ENCODE measurements around the gene PORCN. TPM values are rescaled to one million over a fixed set of nuclear protein-coding genes. Genes with fewer than 3 reads are reported as not detected.

PORCN gene
- polyA plus RNA-seq, 1 donor (not counting 4 experiments of a cell fraction or from before 2014, with no cell fraction given): 52.2 TPM

DNA sequence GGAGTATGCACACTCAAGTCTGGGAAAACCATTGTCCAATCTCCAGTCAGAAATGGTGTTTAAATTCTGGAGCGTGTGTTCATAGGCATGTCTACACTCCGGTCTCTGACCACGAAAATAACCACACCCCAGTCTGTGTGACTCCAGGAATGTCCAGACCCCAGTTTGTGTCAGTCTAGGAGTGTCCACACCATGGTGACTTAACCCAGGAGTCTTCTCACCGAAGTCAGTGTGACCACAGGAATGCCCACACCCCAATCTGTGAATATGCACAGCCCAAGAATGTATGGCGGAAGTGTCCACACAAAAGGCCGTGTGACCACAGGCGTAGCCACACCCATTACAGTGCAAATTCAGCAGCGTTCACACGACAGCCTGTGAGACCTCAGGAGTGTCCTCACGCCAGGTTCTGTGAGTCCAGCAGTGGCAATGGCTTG lies 21.4 kb upstream of the PORCN start:
- Histone ChIP-seq H3K27me3 (ENCODE audit: control insufficient read depth, extremely low read depth, insufficient read depth, low read length) (no peaks in the 10 kb centered on the region), H2AFZ (ENCODE audit: control insufficient read depth, low read length) (no peak overlapping the region), H3K4me3 (ENCODE audit: control insufficient read depth in 2 of 3, extremely low read depth in 1 of 3, insufficient read depth in 2 of 3, low read depth in 1 of 3, low read length in 3 of 3) (no peak overlapping the region), H3K9ac (ENCODE audit: control insufficient read depth, extremely low read depth, insufficient read depth, low read length) (peak overlapping the region; percentile 35), H3K9me3 (ENCODE audit: control insufficient read depth, low read depth, low read length) (peaks cover 3% of the 10 kb centered on the region), H3K79me2 (ENCODE audit: control insufficient read depth, insufficient read depth, low read length) (no peaks in the 10 kb centered on the region), H3K27ac (ENCODE audit: control insufficient read depth, insufficient read depth, low read length) (peak overlapping the region; percentile 76), H4K20me1 (ENCODE audit: control insufficient read depth, extremely low read depth, insufficient read depth, low read length) (no peaks in the 10 kb centered on the region), H3K9me1 (ENCODE audit: control insufficient read depth, extremely low read depth, insufficient read depth, low read length) (no peaks in the 10 kb centered on the region), H3K36me3 (ENCODE audit: control insufficient read depth in 2 of 2, extremely low read depth in 1 of 2, insufficient read depth in 2 of 2, low read length in 2 of 2) (no peaks in the 10 kb centered on the region), H3K4me2 (ENCODE audit: control insufficient read depth, extremely low read depth, insufficient read depth, low read depth, low read length) (no peak overlapping the region), H3K4me1 (ENCODE audit: control insufficient read depth, extremely low read depth, insufficient read depth, low read length) (peaks cover 29% of the 10 kb centered on the region)
- FAIRE-seq: peak; percentile 73
- dilution Hi-C loops (cut with MboI; ENCODE audit: extremely low pct_ligation_motif_present, low sequenced_read_pairs): no loop called here
- DNase-seq (ENCODE audit: low read depth, low spot score): peak; percentile 96
- TF ChIP-seq CTCF (optimal IDR thresholded peaks at IDR 0.05 in 1 of 3, IDR thresholded peaks at IDR 0.05 in 1 of 3, conservative IDR thresholded peaks at IDR 0.05 in 1 of 3; ENCODE audit: extremely low read depth in 1 of 3, insufficient read depth in 2 of 3, low read length in 3 of 3) (no peak), EZH2 (IDR thresholded peaks at IDR 0.05; ENCODE audit: low read length) (no peak)

DNA sequence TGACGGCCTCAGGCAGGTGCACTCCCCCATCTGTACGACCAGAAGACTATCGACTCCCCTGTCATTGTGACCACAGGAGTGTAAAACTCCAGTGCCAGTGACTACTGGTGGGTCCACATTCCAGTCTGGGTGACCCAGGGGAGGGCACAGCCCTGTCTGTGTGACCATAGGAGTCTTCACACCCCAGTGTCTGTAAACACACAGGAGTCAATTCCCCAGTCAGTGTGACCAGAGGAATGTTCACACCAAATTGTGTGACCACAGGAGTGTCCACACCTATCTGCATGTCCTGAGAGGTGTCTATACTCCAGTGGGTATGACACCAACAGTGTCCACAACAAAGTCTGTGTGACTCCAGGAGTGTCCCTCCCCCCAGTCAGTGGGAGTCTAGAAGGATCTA lies 20.8 kb upstream of the PORCN start:
- H4K20me1 ChIP-seq (ENCODE audit: control insufficient read depth, extremely low read depth, insufficient read depth, low read length): no peaks in the 10 kb centered on the region
- peaks cover 36% of the 10 kb centered on the region for H3K4me1 ChIP-seq (ENCODE audit: control insufficient read depth, extremely low read depth, insufficient read depth, low read length)
- TF ChIP-seq EZH2 (IDR thresholded peaks at IDR 0.05; ENCODE audit: low read length) (no peak), CTCF (optimal IDR thresholded peaks at IDR 0.05 in 1 of 3, IDR thresholded peaks at IDR 0.05 in 1 of 3, conservative IDR thresholded peaks at IDR 0.05 in 1 of 3; ENCODE audit: extremely low read depth in 1 of 3, insufficient read depth in 2 of 3, low read length in 3 of 3) (no peak)
- no peaks in the 10 kb centered on the region for H3K9me1 ChIP-seq (ENCODE audit: control insufficient read depth, extremely low read depth, insufficient read depth, low read length)
- H3K27me3 ChIP-seq (ENCODE audit: control insufficient read depth, extremely low read depth, insufficient read depth, low read length): no peaks in the 10 kb centered on the region
- H2AFZ ChIP-seq (ENCODE audit: control insufficient read depth, low read length): no peak overlapping the region
- H3K4me2 ChIP-seq (ENCODE audit: control insufficient read depth, extremely low read depth, insufficient read depth, low read depth, low read length): no peak overlapping the region
- H3K36me3 ChIP-seq (ENCODE audit: control insufficient read depth in 2 of 2, extremely low read depth in 1 of 2, insufficient read depth in 2 of 2, low read length in 2 of 2): no peaks in the 10 kb centered on the region
- H3K79me2 ChIP-seq (ENCODE audit: control insufficient read depth, insufficient read depth, low read length): no peaks in the 10 kb centered on the region
- DNase-seq (ENCODE audit: low read depth, low spot score) (no peak), FAIRE-seq (no peak)
- dilution Hi-C loops (cut with MboI; ENCODE audit: extremely low pct_ligation_motif_present, low sequenced_read_pairs): no loop called here
- peaks cover 3% of the 10 kb centered on the region for H3K9me3 ChIP-seq (ENCODE audit: control insufficient read depth, low read depth, low read length)
- H3K27ac ChIP-seq (ENCODE audit: control insufficient read depth, insufficient read depth, low read length): peak overlapping the region; percentile 76
- H3K9ac ChIP-seq (ENCODE audit: control insufficient read depth, extremely low read depth, insufficient read depth, low read length): peak overlapping the region; percentile 35
- no peak overlapping the region for H3K4me3 ChIP-seq (ENCODE audit: control insufficient read depth in 2 of 3, extremely low read depth in 1 of 3, insufficient read depth in 2 of 3, low read depth in 1 of 3, low read length in 3 of 3)

Measured in keratinocyte (primary cell).